Activated gamma-delta T cell treated with anti-CD3 and anti-CD28 coated beads, Interleukin-2, amount 50 U/mL, for 16 hours (primary cell): Measurements from ENCODE around the gene SIRPB2.
"Not testable (repeated sequence)": the region's sequence is repeated elsewhere in the genome, so short reads cannot be mapped to it uniquely, and the experiment has no call there.

Source experiments
- DNase-seq: peaks from one replicate; pipeline ENCODE4 v3.0.0-alpha.2; 2020; ENCODE audit warnings: low read depth

The SIRPB2 gene

DNA sequence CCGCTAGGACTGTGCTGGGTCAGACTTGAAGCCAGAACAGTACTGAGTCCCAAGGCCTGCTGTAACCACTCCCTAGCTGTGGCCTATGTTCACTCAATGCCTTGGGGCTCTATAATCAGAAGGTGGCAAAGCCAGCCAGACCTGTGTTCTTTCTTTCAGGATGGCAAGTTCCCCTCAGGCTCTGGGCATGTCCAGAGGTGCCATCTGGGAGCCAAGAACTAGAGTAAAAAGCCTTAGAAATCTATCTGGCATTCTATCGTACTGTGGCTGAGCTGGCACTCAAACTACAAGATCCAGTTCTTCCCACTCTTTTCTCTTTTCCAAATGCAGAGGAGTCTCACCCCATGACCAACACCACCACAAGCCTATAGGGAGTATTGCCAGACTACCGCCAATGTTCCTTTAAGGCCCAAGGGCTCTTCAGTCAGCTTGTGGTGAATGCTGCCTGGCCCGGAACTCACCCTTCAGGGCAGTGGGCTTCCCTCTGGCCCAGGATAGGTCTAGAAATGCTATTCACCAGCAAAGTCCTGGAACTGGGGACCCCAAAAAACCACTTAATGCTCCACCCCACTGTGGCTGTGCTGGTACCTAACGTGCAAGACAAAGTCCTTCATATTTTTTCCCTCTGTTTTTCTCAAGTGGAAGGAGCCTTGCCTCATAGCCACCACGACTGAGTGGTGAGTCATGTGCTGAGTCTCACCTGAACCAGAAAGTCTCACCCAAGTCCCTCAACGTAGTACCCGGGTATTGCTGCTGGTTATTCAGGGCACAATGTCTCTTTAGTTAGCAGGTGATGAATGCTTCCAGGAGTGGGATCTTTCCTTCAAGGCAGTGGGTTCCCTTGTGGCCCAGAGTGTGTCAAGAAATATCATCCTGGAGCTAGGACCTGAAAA lies 8.6 kb upstream of the SIRPB2 start:
- no peak for DNase-seq

DNA sequence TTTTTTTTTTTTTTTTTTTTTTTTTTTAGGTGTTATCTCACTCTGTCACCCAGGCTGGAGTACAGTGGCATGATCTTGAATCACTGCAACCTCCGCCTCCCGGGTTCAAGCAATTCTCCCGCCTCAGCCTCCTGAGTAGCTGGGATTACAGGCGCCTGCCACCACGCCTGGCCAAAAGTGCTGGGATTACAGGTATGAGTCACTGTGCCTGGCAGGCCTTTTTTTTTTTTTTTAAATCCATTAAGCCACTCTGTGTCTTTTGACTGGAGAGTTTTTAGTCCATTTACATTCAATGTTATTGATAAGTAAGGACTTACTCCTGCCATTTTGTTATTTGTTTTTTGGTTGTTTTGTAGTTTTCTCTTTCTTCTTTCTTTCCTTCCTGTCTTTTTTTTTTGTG lies 6.2 kb upstream of the SIRPB2 start:
- DNase-seq: not testable (repeated sequence)

DNA sequence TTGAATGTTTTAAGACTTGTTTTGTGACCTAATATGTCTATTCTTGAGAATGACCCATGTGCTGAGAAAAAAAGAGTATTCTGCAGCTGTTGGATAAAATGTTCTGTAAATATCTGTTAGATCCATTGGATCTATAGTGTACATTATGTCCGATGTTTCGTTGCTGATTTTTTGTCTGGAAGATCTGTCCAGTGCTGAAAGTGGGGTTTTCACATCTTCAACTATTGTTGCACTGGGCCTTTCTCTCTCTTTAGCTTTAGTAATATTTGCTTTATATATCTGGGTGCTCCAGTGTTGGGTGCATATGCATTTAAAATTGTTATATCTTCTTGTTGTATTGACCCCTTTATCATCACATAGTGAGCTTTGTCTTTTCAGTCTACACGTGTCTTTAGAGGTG lies 5.7 kb upstream of the SIRPB2 start:
- no peak for DNase-seq

DNA sequence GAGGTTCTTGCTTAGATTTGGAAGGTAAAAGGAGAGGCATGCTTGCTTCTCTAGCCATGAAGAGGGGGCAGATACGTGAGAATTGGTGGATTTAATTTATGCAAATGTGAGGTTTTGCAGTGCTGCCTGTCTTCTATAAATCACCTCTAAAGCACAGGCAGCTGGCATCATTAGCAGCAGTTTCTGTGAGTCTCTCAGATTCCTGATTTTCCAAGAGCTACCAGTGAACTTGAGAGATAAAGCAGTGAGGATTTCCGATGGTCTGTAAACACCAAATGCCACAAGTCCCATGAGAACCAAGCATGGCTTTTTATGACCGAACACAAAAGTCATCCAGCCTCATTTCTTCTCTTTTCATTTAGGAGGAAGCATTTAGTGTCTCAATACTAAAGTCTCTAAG lies 3.2 kb upstream of the SIRPB2 start:
- no peak for DNase-seq

DNA sequence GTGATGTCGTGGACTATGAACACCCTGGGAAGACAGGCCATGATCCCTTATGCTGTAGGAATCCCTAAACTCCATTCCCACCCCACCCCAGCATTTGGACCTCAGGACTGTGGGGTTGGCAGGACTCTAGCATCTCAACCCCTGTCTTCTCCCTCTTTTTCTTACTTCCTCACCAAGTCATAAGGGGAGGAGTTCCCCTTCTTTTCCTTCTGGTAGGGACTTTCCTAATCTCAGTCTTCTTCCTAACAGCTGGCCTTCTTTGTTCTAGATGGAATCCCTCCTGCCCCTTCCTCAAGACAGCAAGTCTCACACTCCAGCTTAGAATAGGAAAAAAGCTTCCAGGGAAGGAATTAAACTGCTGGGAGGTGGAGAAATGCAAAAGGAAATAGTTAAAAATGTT lies 2.3 kb upstream of the SIRPB2 start:
- no peak for DNase-seq

DNA sequence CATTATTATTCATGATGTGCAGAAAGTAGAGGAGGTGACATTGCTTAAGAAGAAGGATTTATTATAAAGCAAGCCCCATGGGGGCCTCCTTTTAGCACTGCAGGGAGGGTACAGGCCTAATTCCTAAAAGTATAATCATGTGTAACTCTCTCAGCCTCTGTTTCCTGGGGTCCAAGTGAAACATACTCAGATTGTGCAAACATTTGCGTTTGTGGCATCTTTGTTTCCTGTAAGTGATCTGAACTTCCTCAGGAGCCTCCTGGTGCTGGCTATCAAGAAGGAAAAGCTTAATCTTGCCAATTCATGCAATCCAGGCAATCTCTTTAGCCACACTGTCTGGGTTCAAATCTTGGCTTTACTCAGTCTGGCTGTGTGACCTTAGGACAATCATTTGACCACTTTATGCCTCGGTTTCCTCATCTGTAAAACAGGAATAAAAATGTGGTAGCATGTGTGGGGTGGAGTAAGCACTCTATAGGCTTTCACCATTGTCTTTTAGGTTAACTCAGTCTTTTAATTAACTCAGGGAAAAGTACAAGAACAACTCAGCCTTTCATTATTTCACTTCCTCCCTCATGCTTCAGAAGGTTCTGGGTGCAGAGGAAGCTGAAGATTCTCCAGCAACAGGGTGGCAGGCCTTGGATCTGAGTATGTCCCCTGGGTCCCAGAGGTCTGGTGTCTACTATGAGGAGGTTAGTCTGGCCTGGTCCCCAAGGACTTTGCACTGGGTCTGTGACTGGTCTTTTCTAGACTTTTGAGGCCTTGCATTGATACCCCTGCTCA lies 831 bp upstream of the SIRPB2 start:
- no peak for DNase-seq

DNA sequence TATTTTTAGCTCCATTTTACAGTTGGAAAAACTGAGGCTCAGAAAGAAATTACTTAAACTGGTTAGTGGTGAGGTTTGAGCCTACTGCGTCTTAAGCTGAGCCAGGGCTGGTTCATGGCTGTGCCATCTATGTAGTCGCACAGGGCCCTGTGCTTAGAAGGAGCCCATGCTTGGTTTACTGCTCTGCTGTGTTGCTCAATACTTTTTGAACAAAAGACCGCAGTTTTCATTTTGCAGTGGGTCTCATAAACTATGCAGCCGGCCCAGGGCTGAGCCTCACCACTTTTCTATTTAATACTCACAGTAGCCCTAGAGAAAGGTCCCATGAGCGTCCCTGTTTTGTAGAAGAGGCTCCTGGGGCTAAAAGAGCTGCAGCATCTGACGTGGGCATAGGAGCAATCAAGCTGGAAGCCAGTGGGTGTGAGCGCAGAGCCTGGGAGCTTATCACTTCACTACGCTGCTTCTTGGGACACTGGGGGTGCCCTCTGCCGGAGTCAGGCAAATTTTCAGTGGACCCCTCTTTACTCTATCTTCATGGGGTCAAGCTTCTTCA lies 501 bp downstream of the SIRPB2 start:
- DNase-seq: no peak

DNA sequence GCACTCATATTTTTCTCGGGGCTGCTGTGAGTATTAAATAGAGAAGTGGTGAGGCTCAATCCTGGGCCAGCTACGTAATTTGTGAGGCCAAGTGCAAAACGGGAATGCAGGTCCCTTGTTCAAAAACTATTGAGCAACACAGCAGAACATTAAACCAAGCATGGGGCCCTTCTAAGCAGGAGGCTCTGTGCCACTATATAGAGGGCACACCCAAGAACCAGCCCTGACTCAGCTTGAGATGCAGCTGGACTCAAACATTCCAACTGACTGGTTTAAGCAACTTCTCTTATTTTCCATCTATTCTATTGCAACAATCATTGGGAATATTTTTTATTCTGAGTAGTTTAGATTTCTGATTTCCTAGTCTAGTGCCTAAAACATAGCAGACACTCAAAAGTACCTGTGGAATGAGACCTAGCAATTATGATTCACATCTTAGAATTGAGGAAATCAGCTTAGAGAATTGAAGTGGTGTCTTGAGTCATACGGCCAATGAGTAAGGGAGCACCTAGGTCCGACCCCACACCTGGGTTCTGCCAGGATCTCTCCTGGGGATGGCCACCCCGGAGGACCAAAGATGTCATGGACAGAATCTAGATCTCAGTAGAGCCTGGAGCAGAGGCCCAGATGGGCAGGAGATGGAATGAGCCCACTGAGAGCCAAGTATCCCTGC lies 1.3 kb downstream of the SIRPB2 start:
- DNase-seq: no peak

DNA sequence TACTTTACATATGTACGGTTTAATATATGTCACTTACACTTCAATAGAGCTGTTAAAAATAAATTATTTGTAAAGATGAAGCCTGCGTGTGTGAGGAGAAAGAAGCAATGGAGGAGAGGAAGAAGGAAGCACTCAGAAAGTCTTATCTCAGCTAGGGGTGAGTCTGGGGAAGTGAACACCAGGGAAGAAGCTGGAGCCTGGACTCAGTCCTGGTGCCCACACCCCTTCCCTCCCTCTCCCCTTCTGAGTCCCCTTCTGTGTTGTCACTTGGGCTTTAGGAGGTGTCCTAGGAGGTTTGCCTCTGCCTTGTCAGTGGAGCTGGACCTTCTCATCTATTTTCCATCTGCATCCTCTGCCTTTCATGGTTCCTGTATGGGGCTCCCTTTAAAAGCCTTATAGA lies 1.9 kb downstream of the SIRPB2 start:
- no peak for DNase-seq

DNA sequence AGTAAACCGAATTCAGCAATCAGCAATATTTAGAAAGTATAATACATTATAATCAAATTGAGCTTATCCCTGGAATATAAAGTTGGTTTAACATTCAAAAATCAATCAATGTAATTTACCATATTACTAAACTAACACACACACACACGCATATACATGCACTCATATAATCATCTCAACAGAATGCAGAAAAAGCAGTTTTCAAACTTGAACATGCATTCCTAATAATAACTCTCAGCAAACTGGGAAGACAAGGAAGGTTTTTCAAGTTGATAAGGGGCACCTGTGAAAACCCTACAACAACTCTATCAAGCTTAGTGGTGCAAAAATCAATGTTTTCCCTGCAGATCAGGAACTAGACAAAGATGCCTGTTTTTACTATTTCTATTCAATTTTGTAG lies 4.7 kb downstream of the SIRPB2 start:
- no peak for DNase-seq

DNA sequence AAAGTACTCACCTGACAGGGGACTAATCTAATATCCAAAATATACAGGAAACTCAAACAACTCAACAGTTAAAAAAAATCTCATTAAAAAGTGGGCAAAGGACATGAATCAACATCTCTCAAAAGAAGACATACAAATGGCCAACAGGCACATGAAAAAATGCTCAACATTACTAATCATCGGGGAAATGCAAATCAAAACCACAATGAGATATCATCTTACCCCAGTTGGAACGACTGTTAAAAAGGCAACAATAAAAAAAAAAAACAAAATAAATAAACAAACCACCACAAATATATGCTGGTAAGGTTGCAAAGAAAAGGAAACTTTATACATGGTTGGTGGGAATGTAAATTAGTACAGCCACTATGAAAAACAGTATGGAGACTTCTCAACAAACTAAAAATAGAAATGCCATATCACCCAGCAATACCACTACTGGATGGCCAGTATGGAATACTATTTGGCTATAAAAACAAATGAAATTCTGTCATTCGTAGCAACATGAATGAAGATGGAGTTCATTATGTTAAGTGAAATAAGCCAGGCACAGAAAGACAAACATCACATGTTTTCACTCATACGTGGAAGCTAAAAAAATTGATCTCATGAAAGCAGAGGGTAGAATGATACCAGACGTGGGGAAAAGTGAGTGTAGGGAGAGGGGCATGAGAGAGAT lies 6.6 kb downstream of the SIRPB2 start:
- DNase-seq: no peak

DNA sequence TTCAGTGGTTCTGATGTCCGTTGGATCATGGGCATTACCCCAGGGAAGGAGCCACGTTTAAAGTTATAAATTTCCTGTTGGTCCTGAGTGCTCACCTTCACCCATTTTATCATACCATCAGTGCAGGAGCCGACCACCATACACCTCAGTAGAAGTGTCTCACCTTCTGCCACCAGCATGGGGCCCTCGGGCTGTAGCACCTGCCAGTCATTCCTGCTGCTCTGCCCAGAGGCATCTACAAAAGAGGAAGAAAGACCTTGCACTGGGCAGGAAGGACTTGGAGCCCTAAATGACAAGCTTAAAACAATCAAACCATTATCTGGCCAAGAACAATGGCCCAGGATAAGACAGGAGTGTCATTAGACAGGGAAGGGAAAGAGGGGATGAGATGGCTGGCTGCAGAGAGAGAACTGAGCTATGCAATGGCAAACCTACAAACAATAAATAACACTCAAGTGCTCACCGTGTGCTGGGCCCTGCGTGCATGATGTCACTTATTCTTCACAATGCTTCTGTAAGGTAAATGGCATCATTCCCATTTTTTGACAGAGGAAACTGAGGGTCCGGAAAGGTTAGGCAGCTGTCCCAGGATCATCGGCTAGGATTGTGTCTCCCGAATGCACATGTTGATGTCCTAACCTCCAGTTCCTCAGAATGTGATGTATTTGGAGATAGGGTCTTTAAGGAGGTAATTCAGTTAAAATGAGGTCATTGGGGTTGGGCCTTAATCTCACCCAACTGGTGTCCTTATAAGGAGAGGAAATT lies 11.2 kb downstream of the SIRPB2 start:
- no peak for DNase-seq

DNA sequence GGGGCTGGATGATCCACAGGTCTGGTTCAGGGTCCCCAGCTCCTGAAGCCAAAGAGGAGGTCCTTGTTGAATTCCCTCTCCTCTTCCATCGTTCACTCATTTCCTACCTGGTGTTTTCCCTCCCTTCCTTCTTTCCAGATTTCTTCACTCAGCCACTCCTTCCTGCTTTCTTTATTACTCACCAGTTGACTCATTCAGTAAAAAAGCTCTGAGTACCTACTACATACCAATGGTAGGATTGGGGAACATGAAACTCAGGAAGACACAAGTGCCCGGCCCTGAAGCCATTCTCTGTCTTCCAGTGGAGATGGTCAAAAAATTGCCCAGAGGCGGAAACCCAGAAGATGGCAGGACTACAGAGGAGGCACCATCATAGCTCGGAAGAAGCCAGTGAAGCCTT lies 12.7 kb downstream of the SIRPB2 start:
- DNase-seq: no peak

DNA sequence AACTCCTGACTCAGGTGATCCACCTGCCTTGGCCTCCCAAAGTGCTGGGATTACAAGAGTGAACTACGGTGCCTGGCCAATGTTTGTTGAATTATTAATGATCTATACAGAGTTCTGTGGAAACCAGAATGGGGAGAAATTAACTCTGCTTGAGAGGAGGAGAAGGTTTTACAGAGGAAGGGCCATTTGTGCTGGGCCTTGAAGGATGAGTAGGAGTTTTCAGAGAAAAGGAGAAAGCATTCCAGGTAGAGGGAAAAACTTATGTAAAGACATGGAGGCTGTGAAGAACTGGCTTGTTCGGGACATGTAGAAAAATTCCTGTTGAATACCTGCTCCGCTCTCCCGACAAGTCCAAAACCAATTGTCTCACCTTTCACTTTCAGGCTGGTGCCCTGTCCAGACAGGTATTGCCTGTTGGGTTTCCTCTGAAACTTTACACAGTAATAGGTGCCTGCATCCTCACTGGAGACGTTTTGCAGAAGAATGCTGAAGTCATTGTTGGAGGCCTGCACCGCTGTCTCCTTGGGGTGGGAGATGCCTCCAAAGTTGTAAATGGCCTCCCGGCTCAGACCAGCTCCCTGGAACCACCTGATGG lies 13.2 kb downstream of the SIRPB2 start:
- no peak for DNase-seq

DNA sequence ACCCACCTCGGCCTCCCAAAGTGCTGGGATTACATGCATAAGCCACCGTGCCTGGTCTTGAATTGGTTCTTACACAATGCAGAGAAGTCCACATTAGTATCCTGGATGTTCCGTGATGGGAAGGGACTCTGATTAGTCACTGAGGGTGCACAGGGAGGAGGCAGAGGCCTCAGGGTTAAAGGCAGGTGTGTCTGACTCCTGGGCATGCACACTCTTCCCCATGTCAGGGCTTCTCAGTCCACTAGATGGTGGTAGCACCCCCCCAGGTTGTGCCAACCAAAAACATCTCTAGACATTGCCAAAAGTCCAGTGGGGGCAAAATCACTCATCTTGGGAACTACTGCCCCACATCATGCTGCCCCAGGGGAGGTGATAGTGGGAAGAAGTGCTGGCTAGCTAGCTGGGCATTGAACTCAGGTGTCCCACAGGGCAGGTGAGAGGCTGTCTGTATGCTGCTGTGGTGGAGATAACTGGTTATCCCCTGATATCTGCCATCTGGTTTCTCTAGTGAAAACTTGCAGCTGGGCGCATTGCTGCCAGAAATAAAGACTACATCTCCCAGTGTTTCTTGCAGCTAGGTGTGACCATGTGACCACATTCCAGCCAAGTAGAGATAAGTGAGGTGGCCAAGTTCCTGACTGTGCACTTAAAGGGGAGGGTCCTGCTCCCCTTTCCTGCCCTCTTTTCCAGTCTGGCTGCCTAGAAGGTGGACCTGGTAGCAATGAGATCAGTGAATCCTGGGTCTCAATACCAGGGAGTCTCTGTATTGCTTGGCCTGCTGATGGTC lies 16.2 kb downstream of the SIRPB2 start:
- no peak for DNase-seq

DNA sequence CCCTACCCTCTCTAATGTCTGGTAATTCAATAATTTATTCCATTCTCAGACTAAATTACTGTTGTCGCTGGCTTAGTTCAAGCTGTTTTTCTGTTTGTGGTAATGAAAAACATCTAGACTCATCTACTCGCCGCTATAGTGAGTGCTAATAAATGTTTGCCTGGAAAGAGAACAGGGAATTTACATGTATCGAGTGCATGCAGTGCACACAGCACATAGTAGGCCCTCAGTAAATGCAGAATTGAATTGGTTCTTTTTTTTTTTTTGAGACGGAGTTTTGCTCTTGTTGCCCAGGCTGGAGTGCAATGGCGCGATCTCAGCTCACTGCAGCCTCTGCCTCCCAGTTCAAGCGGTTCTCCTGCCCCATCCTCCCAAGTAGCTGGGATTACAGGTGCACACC lies 16.9 kb downstream of the SIRPB2 start:
- DNase-seq: no peak

DNA sequence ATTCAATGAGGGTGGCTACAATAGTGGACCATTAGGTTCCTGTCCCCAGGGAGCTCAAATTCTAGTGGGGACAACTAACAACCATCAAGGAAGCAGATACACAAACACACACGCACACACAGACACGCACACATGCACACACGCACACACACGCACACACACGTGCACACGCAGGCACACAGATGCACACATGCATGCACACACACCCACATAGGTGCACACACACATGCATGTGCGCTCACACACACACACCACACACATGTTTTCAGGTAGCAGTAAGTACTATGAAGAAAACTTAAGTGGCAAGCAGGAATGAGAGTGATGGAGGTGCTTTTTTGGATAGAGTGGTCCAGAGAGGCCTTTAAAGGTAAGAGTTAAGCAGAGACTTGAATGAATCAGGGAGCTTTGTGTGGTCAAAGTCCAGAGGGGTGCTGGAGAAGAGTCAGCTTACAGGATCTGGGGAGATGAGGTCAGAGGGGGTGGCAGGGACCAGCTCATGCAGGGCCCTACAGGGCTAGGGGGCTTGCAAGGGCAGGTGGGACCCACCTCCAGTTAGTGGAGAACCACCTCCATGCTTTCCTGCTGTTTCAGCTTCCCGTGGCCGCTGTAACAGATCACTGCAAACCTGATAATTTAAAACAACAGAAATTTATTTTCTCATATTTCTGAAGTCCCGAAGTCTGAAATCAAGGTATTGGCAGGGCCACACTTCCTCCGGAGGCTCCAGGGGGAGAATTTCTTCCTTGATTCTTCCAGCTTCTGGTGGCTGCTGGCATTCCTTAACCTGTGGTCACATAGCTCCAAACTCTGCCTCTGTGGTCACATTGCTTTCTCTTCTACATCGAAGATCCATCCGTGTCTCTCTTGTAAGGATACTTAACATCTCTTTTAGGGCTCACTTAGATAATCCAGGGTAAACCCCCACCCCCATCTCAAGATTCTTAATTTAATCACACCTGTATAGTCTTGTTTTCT lies 17.7 kb downstream of the SIRPB2 start:
- no peak for DNase-seq

DNA sequence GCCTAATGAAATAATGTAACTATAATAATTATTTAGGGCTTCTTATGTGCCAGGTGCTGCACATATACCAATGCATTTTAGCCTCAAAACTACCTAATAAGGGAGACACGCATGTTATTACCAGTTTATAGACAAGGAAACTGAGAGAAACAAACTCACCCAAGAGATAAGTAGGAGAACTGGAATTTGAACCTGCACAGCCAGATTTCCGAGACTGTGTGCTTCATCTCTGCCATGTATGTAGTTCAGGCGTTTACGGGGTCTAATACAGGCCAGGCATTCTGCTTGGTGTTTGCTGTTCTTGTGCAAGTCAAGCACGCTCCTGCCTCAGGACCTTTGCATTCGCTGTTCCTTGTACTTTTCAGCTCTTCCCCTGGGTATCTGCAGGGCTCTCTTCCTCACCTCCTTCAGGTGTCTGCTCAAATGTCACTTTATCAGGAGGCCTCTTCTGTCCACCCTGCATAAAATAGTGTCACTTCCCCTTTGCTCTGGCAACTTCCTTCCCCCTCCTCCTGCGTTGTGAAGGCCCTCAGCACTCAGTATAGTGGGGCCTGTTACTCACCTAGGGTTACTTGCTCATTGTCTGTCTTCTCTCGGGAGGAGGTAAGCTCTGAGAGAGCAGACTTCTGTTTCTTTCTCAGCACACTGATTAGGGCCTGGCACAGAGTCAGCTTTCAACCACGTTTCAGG lies 18.5 kb downstream of the SIRPB2 start:
- no peak for DNase-seq
